ENCODE results near the gene WDR91.
"Not testable (repeated sequence)": the region's sequence is repeated elsewhere in the genome, so short reads cannot be mapped to it uniquely, and the experiment has no call there.

Gene WDR91

GRCh38 chr7:135233570-135233969 lies 22.2 kb upstream of the WDR91 start, which contains the start of gene STRA8:
Gene STRA8, plus strand, starts transcription at chr7:135233838. Its CDS starts 6,687 bp downstream, at chr7:135240525.
- no peak for DNase-seq

DNA sequence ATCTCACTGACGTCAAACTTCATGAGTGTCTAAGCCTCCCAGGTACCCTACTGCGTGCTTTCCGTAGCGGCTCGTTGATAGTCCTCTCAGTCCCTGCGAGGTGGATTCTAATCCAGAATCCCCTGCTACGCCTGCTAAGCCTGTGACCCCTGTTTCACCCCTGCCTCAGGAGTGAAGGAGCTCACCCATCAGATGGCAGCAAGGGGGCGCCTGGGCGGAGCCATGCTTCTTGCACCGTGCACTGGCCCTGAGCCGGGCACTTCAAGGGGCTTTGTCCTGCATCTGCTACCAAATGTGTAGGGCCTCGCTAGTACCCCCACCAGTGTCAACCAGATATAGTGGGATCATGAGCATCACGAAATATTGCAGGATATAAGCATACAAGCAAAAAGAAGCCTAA lies 21.4 kb upstream of the WDR91 start:
- no peak for DNase-seq

- no peak for DNase-seq
Observed at GRCh38 chr7:135232087-135232486, 20.8 kb upstream of the WDR91 start.

- no peak for DNase-seq
Observed at GRCh38 chr7:135231686-135232085, 20.4 kb upstream of the WDR91 start.

GRCh38 chr7:135224027-135224426 lies 12.7 kb upstream of the WDR91 start:
- no peak for DNase-seq

DNA sequence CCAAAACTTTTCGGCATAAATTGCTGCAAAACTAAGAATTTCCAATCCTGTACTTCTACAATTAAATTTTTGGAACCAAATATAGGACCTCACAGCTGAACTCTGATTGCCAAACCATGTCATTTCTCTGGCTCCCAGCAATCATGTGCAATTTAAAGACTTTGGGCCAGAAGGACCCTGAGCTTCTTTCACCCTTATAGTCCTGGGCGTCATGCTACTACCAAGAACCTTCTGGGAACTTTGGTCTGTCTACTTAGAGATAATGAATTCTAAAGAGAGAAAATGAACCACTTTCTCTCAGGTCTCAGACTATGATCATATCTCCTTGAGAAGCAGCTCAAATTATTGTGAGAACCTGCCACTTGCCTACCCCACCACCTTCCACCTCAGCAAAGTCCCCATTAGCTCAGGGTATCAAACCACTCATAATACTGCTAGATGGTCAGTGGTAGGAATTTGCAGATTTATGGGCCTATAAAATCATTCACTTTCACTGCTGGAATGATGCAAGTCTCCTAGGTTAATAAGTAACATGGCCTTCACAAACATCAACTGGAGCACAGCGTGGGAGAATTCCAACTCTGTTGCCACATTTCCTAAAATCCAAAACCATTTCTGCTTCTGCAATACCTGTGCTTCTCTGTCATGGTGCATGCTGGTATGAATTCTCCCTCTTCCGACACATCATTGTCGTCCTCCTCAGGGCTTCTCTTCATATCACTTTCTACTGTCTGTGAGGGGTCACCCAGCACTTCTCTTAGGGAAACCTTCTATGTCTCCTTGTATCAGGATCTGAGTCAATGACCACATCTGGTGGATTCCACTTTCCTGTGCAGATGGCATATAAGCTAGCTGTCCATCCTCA lies 6.6 kb upstream of the WDR91 start:
- no peak for DNase-seq

GRCh38 chr7:135215698-135216097 lies 4.4 kb upstream of the WDR91 start:
- no peak for DNase-seq

DNA sequence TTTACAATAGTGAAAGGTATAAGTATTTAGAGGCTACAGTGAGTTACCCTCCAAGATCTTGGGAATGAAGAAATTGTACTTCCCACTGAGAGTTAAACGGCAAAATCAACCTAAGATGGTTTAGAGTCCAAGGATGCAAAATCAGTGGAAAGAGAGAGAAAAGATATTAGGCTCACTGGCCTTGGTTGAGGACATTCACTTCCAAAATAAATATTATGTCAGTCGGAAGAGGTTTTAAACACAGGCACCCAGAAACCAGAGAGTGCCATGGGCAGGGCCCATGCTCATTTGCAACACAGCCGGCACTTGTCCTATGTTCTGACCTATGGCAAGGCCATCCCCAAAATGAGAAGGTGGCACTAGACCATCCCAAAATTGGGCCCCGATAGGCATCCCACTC lies 3.9 kb upstream of the WDR91 start:
- DNase-seq: no peak

DNA sequence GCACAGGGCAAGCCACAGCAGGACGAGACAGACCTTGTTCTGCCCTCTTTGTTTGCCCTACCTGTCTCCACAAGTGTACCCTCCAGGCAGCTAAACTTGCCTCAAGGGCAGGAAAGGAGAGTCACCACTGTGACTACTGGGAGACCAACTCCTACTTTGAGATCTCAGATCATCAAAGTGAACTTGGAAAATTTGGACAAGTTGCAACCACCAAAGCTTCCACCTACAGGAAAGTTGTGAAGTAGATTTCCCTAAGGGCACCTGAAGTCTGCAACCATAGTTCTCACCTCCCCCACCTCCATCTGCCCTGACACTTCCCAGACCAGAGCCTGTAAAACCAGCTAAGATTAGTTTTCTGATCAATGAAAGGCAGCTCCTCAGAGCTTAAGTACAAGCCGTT lies 2.5 kb upstream of the WDR91 start:
- DNase-seq: no peak

DNA sequence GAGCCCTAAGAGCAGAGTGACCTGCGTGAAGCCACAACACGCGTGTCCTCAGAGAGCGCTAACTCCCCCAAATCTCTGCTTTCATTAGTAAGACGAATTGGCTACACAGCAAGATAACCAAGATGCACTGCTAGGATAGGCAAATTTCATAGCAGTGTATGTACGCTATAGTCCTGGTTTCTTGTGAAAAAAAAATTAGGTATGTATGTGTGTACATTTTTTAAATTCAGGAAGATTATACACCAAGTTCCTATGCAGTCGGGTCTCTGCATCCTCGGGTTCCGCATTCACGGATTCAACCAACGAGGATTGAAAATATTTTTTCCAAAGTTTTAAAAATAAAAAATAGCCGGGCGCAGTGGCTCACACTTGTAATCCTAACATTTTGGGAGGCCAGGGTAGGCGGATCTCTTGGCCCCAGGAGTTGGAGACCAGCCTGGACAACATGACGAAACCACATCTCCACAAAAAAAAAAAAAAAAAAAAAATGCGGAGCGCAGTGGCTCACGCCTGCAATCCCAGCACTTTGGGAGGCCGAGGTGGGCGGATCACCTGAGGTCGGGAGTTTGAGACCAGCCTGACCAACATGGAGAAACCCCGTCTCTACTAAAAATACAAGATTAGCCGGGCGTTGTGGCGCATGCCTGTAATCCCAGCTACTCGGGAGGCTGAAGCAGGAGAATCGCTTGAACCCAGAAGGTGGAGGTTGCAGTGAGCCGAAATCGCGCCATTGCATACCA lies 790 bp upstream of the WDR91 start:
- not testable (repeated sequence) for DNase-seq

DNA sequence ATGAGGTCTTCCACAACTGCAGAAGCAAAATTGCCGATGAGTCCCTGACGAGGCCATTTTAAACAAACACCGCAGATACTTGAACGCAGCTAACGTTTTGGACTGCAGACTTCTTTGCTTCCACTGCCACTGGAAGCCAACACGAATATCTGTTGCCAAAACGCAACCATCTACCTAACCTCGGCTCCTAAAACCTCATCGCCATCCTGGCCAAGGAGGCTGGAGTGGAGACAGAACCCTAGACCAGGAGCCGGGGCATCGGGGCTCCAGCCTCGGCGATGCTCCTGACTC lies 493 bp downstream of the WDR91 start:
- DNase-seq: no peak

DNA sequence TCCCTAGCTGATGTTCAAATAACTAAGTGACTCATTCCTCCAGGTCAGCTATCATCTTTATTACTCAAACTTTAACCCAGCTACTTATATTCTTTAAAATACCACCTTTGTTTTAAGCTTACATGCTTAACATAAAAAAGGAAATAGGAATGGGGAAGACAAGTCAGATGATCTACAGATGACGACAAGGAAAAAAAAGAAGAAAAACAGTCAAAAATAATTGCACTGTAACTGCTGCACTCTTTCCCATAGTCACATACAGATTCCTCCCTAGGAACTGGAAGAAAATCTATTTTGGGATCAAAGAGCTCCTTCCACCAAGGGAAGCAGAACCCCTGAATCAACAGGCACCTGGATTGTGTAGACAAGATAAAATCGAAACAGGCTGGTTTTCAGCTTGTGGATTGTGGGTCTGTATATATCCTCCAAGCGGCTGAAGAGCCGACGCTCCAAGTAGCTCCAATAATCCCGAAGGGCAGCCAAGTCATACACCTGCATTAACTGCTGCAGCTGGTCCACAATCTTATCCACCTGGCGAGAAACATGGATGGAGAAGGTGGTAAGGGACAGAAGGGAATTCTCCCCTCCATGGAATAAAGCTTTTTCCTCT lies 2.0 kb downstream of the WDR91 start:
- DNase-seq: no peak

DNA sequence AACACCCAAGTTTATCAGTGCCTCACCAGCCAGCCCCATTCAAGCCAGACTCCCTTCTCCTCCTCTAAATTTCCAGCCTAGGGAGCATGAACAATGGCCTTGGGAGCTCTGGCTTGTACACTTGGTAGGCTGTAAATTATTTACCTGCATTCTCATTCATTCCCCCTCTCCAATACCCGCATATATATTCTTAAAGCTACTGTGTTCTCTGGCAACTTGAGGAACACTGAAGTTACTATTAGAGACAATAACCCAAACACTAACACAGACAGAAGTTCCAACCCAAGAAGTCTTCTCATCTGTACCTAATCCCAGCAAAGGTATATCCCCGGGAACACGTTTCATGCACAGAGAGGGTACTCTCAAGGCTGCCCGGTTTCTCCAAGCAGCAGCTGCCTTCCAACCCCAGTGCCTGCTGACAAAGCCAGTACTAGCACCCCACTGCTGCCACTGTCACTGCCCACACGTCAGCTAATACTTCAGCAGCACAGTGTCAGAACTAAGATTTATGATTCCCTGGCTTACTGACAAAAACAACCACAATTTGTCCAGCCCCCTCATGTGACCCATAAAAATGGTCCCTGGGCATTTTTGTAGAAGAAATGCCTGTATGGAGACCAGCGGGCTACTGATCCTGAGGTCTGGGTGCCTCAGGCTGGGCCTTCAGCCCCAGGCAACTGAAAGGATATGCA lies 3.1 kb downstream of the WDR91 start:
- DNase-seq: no peak

GRCh38 chr7:135207406-135208101 lies 3.8 kb downstream of the WDR91 start:
- DNase-seq: no peak

- DNase-seq: no peak
Observed at GRCh38 chr7:135206941-135207391, 4.4 kb downstream of the WDR91 start.

DNA sequence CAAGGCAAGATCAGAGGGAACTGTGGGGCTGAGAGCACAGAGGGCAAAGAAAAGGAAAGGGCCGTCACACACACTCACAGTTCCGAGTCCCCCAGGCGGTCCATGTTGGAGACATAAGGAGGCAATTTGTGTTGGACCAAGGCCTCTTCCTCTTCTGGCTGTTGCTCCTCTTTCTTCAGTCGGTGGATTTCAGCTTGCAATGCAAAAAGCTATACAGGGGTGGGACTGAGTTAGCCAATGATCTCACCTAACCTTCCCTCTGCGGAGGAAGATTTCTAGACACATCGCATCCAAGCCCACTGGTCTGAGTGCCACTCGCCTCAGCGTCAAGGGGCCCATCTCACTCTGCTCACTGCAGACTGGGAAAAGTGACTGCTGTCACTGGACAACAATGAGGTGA lies 5.5 kb downstream of the WDR91 start:
- DNase-seq: no peak

- DNase-seq: no peak
Observed at GRCh38 chr7:135204876-135205275, 6.5 kb downstream of the WDR91 start.

GRCh38 chr7:135204341-135204749 lies 7.0 kb downstream of the WDR91 start:
- DNase-seq: no peak

DNA sequence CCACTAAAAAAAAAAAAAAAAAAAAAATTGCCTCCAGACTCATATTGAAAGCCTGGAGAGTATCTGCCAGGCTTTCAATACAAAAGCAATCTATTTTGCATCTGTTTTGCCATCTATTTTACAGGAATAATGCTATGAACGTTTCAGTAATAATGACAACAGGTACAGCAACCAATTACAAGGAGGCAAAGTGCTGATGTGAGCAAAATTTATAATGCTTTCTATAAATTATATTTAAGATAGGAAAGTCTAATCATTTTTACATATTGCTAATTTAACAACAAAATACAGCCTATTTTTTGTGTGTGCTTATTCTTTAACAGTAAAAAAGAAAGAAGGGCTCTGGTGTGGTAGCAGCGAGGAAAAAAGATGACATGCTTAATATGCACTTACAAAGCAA lies 10.0 kb downstream of the WDR91 start:
- DNase-seq: no peak

- peak; percentile 57 for DNase-seq
Observed at GRCh38 chr7:135200821-135201331, 10.4 kb downstream of the WDR91 start.

- DNase-seq: no peak
Observed at GRCh38 chr7:135199439-135199838, 11.9 kb downstream of the WDR91 start.

GRCh38 chr7:135197906-135198655 lies 13.2 kb downstream of the WDR91 start:
- DNase-seq: no peak
